Renal cortex interstitium (tissue), 11 donors: Measurements from ENCODE around the gene MAPKAPK2. TPM values are rescaled to one million over a fixed set of nuclear protein-coding genes. Genes with fewer than 3 reads are reported as not detected.

Experiments
- DNase-seq, 11 donors: peaks; one replicate each; pipeline ENCODE4 v3.0.0-alpha.2; 2013; ENCODE audit warnings: low read depth in 9 of 11, low spot score in 4 of 11; ENCODE audit errors: extremely low read depth in 1 of 11
- polyA plus RNA-seq, 3 donors: library from polyadenylated mRNA; unstranded; fragments of 120-200 nt; gene quantifications; one replicate each; pipeline ENCODE4 v1.2.1, GENCODE V29; 2013; ENCODE audit not compliant: insufficient read length in 3 of 3

The MAPKAPK2 gene
- polyA plus RNA-seq, 3 donors = 73.7 to 86.1 (median 78.5) TPM

GRCh38 chr1:206709772-206710459, 25.2 kb downstream of the MAPKAPK2 start:
- no peak for DNase-seq

DNA sequence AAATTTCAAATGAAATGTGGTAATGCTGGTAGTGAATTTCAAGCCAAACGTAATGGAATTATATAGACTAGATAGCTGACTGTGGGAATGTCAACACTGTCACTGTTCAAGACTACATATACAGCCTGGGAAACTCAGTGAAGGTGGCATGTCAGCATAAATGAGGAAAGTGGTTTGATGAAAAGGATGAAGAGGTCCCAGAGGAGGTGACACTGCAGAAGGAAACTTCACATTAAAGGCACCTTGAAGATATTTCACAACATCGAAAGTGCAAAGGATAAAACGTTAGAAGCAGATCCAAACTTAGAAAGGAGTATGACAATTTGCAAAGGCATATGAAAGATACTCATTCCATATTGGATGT, 25.7 kb downstream of the MAPKAPK2 start:
- DNase-seq = no peak

DNA sequence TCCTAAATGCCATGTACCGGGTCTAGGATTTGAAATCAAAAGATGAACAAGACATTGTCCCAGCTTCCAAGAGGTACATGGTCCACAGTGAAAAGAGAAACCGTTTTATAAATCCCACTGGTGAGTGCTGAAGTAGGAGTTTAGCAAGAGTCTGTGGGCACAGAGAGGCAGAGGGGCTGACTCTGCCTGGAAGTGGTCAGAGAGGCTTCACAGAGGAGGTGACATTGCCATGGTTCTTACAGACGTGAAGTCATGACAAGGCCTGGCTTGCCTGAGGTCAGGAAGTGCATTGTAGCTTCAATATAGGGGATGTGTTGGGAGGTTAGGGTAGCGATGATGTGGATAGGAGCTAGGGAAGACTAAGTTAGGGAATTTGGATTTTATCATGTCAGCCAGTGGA, 28.4 kb downstream of the MAPKAPK2 start:
- DNase-seq = no peak

- no peak for DNase-seq
Measured at GRCh38 chr1:206713910-206714312, 29.2 kb downstream of the MAPKAPK2 start.

- no peak for DNase-seq
Measured at GRCh38 chr1:206714331-206715058, 29.8 kb downstream of the MAPKAPK2 start.

DNA sequence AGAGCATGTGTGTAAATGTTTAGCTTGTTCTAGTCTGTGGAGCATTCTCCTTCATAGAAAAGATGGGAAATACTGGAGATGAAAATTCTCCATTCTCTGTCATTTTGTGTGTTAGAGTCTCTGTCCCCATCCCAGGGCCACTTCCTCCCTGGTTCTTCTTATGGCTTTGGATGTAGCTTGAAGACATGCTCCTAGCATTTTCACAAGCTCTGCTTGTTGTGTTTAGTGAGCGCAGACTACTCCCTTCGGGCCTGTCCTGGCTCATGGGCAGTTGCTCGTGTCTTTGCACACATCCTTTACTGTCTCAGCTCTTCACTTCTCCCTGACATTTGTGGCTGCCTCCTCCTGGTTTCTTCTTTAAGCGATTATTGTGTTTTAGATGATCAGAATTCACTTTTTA, 30.4 kb downstream of the MAPKAPK2 start:
- DNase-seq = no peak

GRCh38 chr1:206715552-206716158, 30.9 kb downstream of the MAPKAPK2 start:
- DNase-seq = no peak

DNA sequence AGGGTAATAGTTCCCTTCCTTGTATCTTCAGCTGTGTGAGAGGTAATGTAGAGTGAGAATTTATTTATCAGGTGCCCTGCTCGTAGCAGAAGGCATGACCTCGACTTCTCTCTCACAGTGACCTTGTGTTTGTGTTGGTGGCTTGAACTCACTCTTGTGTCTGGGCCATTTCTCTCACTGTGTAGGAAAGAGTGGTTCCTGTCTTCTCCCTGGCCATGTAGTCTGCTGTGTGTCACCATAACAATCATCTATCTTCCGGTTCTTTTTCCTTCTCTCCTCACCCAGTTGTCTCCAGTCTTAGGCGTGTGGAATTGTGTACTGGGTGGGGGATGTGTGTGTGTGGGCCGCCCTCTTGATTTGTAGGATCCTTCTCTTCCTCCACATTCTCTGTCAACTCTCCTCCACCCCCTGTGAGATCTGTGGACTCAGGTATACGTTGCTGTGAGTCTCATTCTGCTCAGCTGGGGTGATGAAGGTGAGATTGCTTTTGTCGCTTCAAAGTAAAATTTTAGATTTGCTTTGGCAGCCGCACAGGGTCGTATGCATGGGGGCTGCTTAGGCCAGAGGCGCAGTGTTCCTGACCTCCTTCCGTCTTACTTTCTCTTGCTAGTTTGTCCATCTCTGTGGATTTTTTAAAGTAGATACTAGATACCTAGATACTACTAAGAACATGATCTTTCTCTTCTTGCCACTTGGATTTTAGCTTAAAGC, 31.6 kb downstream of the MAPKAPK2 start:
- no peak for DNase-seq

DNA sequence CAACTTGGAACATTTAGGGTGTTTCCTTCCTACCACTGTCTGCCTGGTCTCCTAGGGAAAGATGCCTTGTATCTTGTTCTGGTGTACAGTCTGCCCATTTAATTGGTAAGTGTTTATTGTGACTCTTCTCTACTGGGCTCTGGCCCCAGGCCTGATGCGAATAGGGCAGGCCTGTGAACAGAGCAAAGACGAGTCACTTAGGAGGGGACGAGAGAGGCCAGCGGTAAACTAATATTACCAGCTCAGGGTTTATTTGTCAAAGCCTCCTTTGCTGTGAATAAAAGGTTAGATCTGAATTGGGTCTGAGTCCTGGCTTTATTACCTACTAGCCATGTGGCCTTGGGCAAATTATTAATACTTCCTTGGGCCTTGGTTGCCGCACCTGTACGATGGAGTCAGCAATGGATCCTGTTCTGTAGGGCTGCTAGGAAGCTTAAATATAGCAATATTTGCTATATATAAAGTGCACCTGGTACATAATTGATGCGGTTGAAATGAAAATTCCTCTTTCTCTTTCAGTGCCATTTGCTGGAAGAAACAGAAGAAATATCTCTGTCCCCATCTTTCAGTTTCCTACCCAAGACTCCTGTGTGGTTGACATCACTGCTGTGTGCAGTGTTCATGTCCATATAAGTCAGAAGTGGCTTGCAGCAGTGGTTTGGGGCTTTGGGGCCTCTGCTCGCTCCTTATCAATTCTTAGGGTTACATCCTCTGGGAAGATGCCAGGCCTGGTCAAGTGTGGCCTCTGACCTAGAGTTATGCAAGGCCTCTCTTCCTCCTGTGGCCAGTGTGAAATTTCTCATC, 32.4 kb downstream of the MAPKAPK2 start:
- no peak for DNase-seq

GRCh38 chr1:206717674-206717989, 32.9 kb downstream of the MAPKAPK2 start:
- DNase-seq = no peak

- DNase-seq = no peak
Measured at GRCh38 chr1:206719169-206719839, 34.6 kb downstream of the MAPKAPK2 start.

DNA sequence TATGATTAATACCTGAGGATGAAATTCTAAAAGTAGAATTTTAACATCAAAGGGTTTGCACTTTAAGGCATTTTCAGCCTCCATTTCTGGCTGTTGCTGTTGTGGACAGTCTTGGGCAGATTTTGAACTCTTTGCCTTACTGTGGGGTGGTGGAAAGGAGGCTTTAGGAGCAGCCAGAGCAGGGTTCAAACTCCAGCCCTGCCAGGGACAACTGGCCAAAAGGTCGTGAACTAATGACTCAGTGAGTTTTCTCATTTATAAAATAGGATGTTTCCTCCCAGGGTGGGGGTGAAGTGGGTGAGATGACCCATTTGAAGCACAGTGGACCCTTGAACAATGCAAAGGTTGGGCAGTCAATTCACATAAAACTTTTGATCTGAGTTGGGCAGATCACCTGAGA, 36.7 kb downstream of the MAPKAPK2 start:
- no peak for DNase-seq

DNA sequence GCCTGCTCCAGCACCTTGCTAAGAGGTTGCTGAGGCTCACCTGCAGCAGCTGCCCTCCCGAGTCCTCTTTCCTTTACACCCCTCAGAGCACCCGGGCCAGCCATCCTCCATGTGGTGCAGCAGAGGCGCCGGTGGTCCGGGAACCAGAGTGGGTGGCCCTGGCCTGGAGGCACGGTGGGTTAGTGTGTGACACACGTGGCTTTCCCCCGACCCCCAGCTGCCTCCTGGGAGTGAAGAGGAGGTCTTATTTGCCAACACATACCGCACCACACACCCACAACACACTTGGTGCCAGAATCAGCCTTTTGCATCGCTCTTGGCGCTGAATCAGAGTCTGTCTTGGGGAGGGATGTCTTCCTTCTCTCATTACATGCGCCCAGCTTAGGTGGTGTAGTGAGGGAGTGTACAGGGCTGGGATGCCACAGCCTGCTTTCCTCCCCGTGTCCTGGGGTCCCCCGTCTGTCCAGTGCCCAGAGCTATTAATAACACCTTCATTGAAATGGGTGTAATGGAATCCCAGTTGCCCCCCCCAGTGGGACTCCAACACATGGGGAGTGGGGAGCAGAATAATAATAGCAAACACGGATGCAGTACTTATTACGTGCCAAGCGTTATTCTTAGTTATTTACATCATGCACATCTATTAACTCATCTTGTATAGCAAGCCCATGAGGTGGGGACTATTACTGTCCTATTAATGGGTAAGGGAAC, 38.2 kb downstream of the MAPKAPK2 start:
- no peak for DNase-seq

DNA sequence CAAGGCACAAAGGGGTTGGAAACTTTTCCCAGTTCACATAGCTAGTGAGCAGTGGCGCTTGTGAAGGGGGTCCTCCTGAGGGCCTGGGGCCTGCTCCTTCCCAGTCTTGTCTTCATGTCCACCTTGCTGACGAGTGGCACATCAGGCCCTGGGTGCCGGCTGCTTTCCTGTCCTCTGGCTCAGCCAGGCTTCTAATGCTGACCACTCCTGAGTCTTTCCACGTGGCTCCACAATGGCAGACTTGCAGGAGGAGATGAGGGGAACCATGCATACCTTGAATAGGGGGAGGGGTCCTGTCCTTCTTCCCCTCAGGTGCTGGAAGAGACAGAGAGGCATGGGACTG, 38.7 kb downstream of the MAPKAPK2 start:
- no peak for DNase-seq

- DNase-seq = no peak
Measured at GRCh38 chr1:206723805-206724472, 39.2 kb downstream of the MAPKAPK2 start.

GRCh38 chr1:206725109-206725963, 40.6 kb downstream of the MAPKAPK2 start:
- no peak for DNase-seq
